ENCODE results near the gene CALR3. TPM values are rescaled to one million over a fixed set of nuclear protein-coding genes. Genes with fewer than 3 reads are reported as not detected.

Gene CALR3
- total RNA-seq, 8 experiments from 2014 or later, result 0.16 to 0.43 (median 0.27) TPM; not detected in 4

Other genes with a start within 250 kb of the CALR3 start
- gene KLF2, start 171.3 kb downstream of the CALR3 start, total RNA-seq, result 1 to 10 TPM in 1 of 8 experiments, under 1 TPM in 5, not detected in 2; 0.13 to 1.3 (median 0.65) TPM
- gene EPS15L1, start 24.2 kb downstream of the CALR3 start, total RNA-seq, result 10 to 100 TPM; 16.0 to 87.0 (median 26.2) TPM
- gene C19orf44, start 227 bp upstream of the CALR3 start, total RNA-seq, result 10 to 100 TPM in 1 of 8 experiments, 1 to 10 TPM in 7; 2.7 to 17.2 (median 5.0) TPM
- gene CHERP, start 46.3 kb upstream of the CALR3 start, total RNA-seq, result 10 to 100 TPM in 4 of 8 experiments, 1 to 10 TPM in 4; 5.4 to 42.8 (median 14.1) TPM
- 10 to 100 TPM; 19.5 to 37.4 (median 29.2) TPM for gene SLC35E1, start 76.2 kb upstream of the CALR3 start, total RNA-seq
- gene MED26, start 132.0 kb upstream of the CALR3 start, total RNA-seq, result 10 to 100 TPM in 2 of 8 experiments, 1 to 10 TPM in 6; 5.2 to 18.5 (median 7.0) TPM
- 10 to 100 TPM; 46.8 to 84.3 (median 68.3) TPM for gene SMIM7, start 164.0 kb upstream of the CALR3 start, total RNA-seq
- gene TMEM38A, start 165.0 kb upstream of the CALR3 start, total RNA-seq, result 1 to 10 TPM; 1.2 to 7.4 (median 3.9) TPM
- 1 to 10 TPM in 1 of 8 experiments, under 1 TPM in 7; 0.04 to 5.2 (median 0.10) TPM for gene NWD1, start 223.7 kb upstream of the CALR3 start, total RNA-seq